ENCODE results near the gene VGLL2.

Gene VGLL2

GRCh38 chr6:117270055-117270842 is 4.9 kb downstream of the VGLL2 start:
- Histone ChIP-seq H3K27me3 (ENCODE audit: control insufficient read depth, insufficient read depth, low read length) (peaks cover 56% of the 10 kb centered on the region), H3K4me2 (ENCODE audit: low read length) (peak overlapping the region; percentile 75), H3K36me3 (ENCODE audit: insufficient read depth, low read length) (no peaks in the 10 kb centered on the region), H3K4me1 (ENCODE audit: control insufficient read depth, insufficient read depth, low read length) (peaks cover 20% of the 10 kb centered on the region), H3K9ac (ENCODE audit: low read depth, low read length) (no peak overlapping the region), H3K4me3 (ENCODE audit: low read length) (peak overlapping the region; percentile 56), H3K9me3 (replicated peaks; ENCODE audit: low read length) (no peaks in the 10 kb centered on the region)

- peak overlapping the region; percentile 75 for H3K4me2 ChIP-seq (ENCODE audit: low read length)
- H3K9ac ChIP-seq (ENCODE audit: low read depth, low read length) = no peak overlapping the region
- H3K9me3 ChIP-seq (replicated peaks; ENCODE audit: low read length) = no peaks in the 10 kb centered on the region
- H3K4me1 ChIP-seq (ENCODE audit: control insufficient read depth, insufficient read depth, low read length) = peaks cover 17% of the 10 kb centered on the region
- H3K27me3 ChIP-seq (ENCODE audit: control insufficient read depth, insufficient read depth, low read length) = peaks cover 53% of the 10 kb centered on the region
- H3K36me3 ChIP-seq (ENCODE audit: insufficient read depth, low read length) = no peaks in the 10 kb centered on the region
- peak overlapping the region; percentile 56 for H3K4me3 ChIP-seq (ENCODE audit: low read length)
These were observed 5.6 kb downstream of the VGLL2 start for GRCh38 chr6:117270843-117271507.

- H3K9ac ChIP-seq (ENCODE audit: low read depth, low read length) = no peak overlapping the region
These were observed 6.9 kb downstream of the VGLL2 start for GRCh38 chr6:117272032-117272866.

GRCh38 chr6:117272891-117273290 is 7.5 kb downstream of the VGLL2 start:
- Histone ChIP-seq H3K9ac (ENCODE audit: low read depth, low read length) (no peak overlapping the region), H3K4me3 (ENCODE audit: low read length) (no peak overlapping the region), H3K36me3 (ENCODE audit: insufficient read depth, low read length) (no peaks in the 10 kb centered on the region), H3K27me3 (ENCODE audit: control insufficient read depth, insufficient read depth, low read length) (peaks cover 34% of the 10 kb centered on the region), H3K4me2 (ENCODE audit: low read length) (no peak overlapping the region), H3K9me3 (replicated peaks; ENCODE audit: low read length) (no peaks in the 10 kb centered on the region), H3K4me1 (ENCODE audit: control insufficient read depth, insufficient read depth, low read length) (peaks cover 9% of the 10 kb centered on the region)

More at GRCh38 chr6:117272032-117272866, 6.9 kb downstream of the VGLL2 start:
- peaks cover 9% of the 10 kb centered on the region for H3K4me1 ChIP-seq (ENCODE audit: control insufficient read depth, insufficient read depth, low read length)
- no peaks in the 10 kb centered on the region for H3K9me3 ChIP-seq (replicated peaks; ENCODE audit: low read length)
- no peaks in the 10 kb centered on the region for H3K36me3 ChIP-seq (ENCODE audit: insufficient read depth, low read length)
- H3K4me3 ChIP-seq (ENCODE audit: low read length) = no peak overlapping the region
- H3K4me2 ChIP-seq (ENCODE audit: low read length) = peak overlapping the region; percentile 28
- H3K27me3 ChIP-seq (ENCODE audit: control insufficient read depth, insufficient read depth, low read length) = peaks cover 40% of the 10 kb centered on the region

- Histone ChIP-seq H3K4me2 (ENCODE audit: low read length) (no peak overlapping the region), H3K4me3 (ENCODE audit: low read length) (no peak overlapping the region), H3K9me3 (replicated peaks; ENCODE audit: low read length) (no peaks in the 10 kb centered on the region), H3K9ac (ENCODE audit: low read depth, low read length) (no peak overlapping the region), H3K36me3 (ENCODE audit: insufficient read depth, low read length) (no peaks in the 10 kb centered on the region), H3K4me1 (ENCODE audit: control insufficient read depth, insufficient read depth, low read length) (peaks cover 9% of the 10 kb centered on the region), H3K27me3 (ENCODE audit: control insufficient read depth, insufficient read depth, low read length) (peaks cover 11% of the 10 kb centered on the region)
These were observed 9.8 kb downstream of the VGLL2 start for GRCh38 chr6:117275205-117275604.

- Histone ChIP-seq H3K9ac (ENCODE audit: low read depth, low read length) (no peak overlapping the region), H3K27me3 (ENCODE audit: control insufficient read depth, insufficient read depth, low read length) (peaks cover 10% of the 10 kb centered on the region), H3K4me3 (ENCODE audit: low read length) (no peak overlapping the region), H3K4me1 (ENCODE audit: control insufficient read depth, insufficient read depth, low read length) (peaks cover 8% of the 10 kb centered on the region), H3K9me3 (replicated peaks; ENCODE audit: low read length) (no peaks in the 10 kb centered on the region), H3K36me3 (ENCODE audit: insufficient read depth, low read length) (no peaks in the 10 kb centered on the region), H3K4me2 (ENCODE audit: low read length) (no peak overlapping the region)
These were observed 10.4 kb downstream of the VGLL2 start for GRCh38 chr6:117275711-117276110.

- no peaks in the 10 kb centered on the region for H3K9me3 ChIP-seq (replicated peaks; ENCODE audit: low read length)
- H3K36me3 ChIP-seq (ENCODE audit: insufficient read depth, low read length) = no peaks in the 10 kb centered on the region
- H3K4me3 ChIP-seq (ENCODE audit: low read length) = no peak overlapping the region
- H3K9ac ChIP-seq (ENCODE audit: low read depth, low read length) = no peak overlapping the region
- peaks cover 10% of the 10 kb centered on the region for H3K27me3 ChIP-seq (ENCODE audit: control insufficient read depth, insufficient read depth, low read length)
- H3K4me2 ChIP-seq (ENCODE audit: low read length) = no peak overlapping the region
- peaks cover 6% of the 10 kb centered on the region for H3K4me1 ChIP-seq (ENCODE audit: control insufficient read depth, insufficient read depth, low read length)
These were observed 11.5 kb downstream of the VGLL2 start for GRCh38 chr6:117276778-117277316.

- Histone ChIP-seq H3K36me3 (ENCODE audit: insufficient read depth, low read length) (no peaks in the 10 kb centered on the region), H3K4me1 (ENCODE audit: control insufficient read depth, insufficient read depth, low read length) (no peaks in the 10 kb centered on the region), H3K27me3 (ENCODE audit: control insufficient read depth, insufficient read depth, low read length) (no peaks in the 10 kb centered on the region), H3K4me3 (ENCODE audit: low read length) (no peak overlapping the region), H3K9ac (ENCODE audit: low read depth, low read length) (no peak overlapping the region), H3K9me3 (replicated peaks; ENCODE audit: low read length) (no peaks in the 10 kb centered on the region), H3K4me2 (ENCODE audit: low read length) (no peak overlapping the region)
These were observed 15.6 kb downstream of the VGLL2 start for GRCh38 chr6:117280922-117281321.

- Histone ChIP-seq H3K4me2 (ENCODE audit: low read length) (no peak overlapping the region), H3K9ac (ENCODE audit: low read depth, low read length) (no peak overlapping the region), H3K36me3 (ENCODE audit: insufficient read depth, low read length) (no peaks in the 10 kb centered on the region), H3K4me1 (ENCODE audit: control insufficient read depth, insufficient read depth, low read length) (no peaks in the 10 kb centered on the region), H3K4me3 (ENCODE audit: low read length) (no peak overlapping the region), H3K27me3 (ENCODE audit: control insufficient read depth, insufficient read depth, low read length) (no peaks in the 10 kb centered on the region), H3K9me3 (replicated peaks; ENCODE audit: low read length) (no peaks in the 10 kb centered on the region)
These were observed 22.8 kb downstream of the VGLL2 start for GRCh38 chr6:117288083-117288715.

GRCh38 chr6:117290173-117290846 is 25.0 kb downstream of the VGLL2 start:
- Histone ChIP-seq H3K4me2 (ENCODE audit: low read length) (no peak overlapping the region), H3K27me3 (ENCODE audit: control insufficient read depth, insufficient read depth, low read length) (no peaks in the 10 kb centered on the region), H3K4me3 (ENCODE audit: low read length) (no peak overlapping the region), H3K4me1 (ENCODE audit: control insufficient read depth, insufficient read depth, low read length) (no peaks in the 10 kb centered on the region), H3K9ac (ENCODE audit: low read depth, low read length) (no peak overlapping the region), H3K9me3 (replicated peaks; ENCODE audit: low read length) (no peaks in the 10 kb centered on the region), H3K36me3 (ENCODE audit: insufficient read depth, low read length) (no peaks in the 10 kb centered on the region)
